KMS-11 (cell line): Measurements from ENCODE around the gene PLEKHB2.

Experiments
- H2AFZ ChIP-seq: fragments of 200-600 bp; sonication (generic); 2 replicates; pipeline ENCODE4 v1.6.1; 2016; ENCODE audit warnings: antibody characterized with exemption, mixed run types, low read depth
- H3K27ac ChIP-seq: fragments of 200-600 bp; sonication (generic); 2 replicates; pipeline ENCODE4 v1.6.1; 2016; ENCODE audit warnings: mild to moderate bottlenecking, mixed run types
- H3K27me3 ChIP-seq: fragments of 200-600 bp; sonication (generic); 2 replicates; pipeline ENCODE4 v1.6.1; 2017; ENCODE audit warnings: mild to moderate bottlenecking, low read depth, mixed run types, moderate library complexity; ENCODE audit not compliant: insufficient read depth
- H3K36me3 ChIP-seq: fragments of 200-600 bp; sonication (generic); 2 replicates; pipeline ENCODE4 v1.6.1; 2017; ENCODE audit warnings: mild to moderate bottlenecking, mixed run types; ENCODE audit not compliant: insufficient read depth
- H3K4me1 ChIP-seq: fragments of 200-600 bp; sonication (generic); 2 replicates; pipeline ENCODE4 v1.6.1; 2016; ENCODE audit warnings: mild to moderate bottlenecking, low read depth, mixed run types; ENCODE audit not compliant: poor library complexity, severe bottlenecking
- H3K4me2 ChIP-seq: fragments of 200-600 bp; sonication (generic); 2 replicates; pipeline ENCODE4 v1.7.0; 2016; ENCODE audit warnings: mild to moderate bottlenecking, mixed run types
- H3K4me3 ChIP-seq: fragments of 200-600 bp; sonication (generic); IDR thresholded peaks from 2 replicates; pipeline ENCODE4 v1.6.1; 2017; ENCODE audit warnings: low read depth, low read length, mixed read lengths; ENCODE audit not compliant: insufficient read depth
- H3K79me2 ChIP-seq: fragments of 200-600 bp; sonication (generic); 2 replicates; pipeline ENCODE4 v1.6.1; 2016; ENCODE audit warnings: low read depth, mixed run types; ENCODE audit not compliant: insufficient read depth
- H3K9ac ChIP-seq: fragments of 200-600 bp; sonication (generic); 2 replicates; pipeline ENCODE4 v1.6.1; 2016; ENCODE audit warnings: mild to moderate bottlenecking, mixed run types
- H4K20me1 ChIP-seq: fragments of 200-600 bp; sonication (generic); 2 replicates; pipeline ENCODE4 v1.6.1; 2016; ENCODE audit warnings: mild to moderate bottlenecking, mixed run types; ENCODE audit not compliant: insufficient read depth
- CTCF ChIP-seq: fragments of 200-600 bp; sonication (generic); conservative IDR thresholded peaks from 2 replicates; pipeline ENCODE4 v1.6.1; 2017; ENCODE audit warnings: low read depth, mild to moderate bottlenecking, antibody characterized with exemption, low read length, moderate library complexity, mixed read lengths

Gene PLEKHB2

GRCh38 chr2:131125195-131125757 lies 20.1 kb downstream of the PLEKHB2 start:
- no peak overlapping the region for H3K4me3 ChIP-seq
- H3K79me2 ChIP-seq = peaks cover 16% of the 10 kb centered on the region
- H4K20me1 ChIP-seq = no peaks in the 10 kb centered on the region
- no peaks in the 10 kb centered on the region for H3K27me3 ChIP-seq
- H3K4me1 ChIP-seq = no peaks in the 10 kb centered on the region
- TF ChIP-seq CTCF = no peak
- no peak overlapping the region for H2AFZ ChIP-seq
- no peak overlapping the region for H3K9ac ChIP-seq
- H3K27ac ChIP-seq = no peak overlapping the region
- peaks cover 6% of the 10 kb centered on the region; the same call in 1 of the 2 replicates for H3K36me3 ChIP-seq
- no peak overlapping the region for H3K4me2 ChIP-seq

- Histone ChIP-seq H3K9ac (no peak overlapping the region), H3K27me3 (no peaks in the 10 kb centered on the region), H3K36me3 (peaks cover 7% of the 10 kb centered on the region; the same call in 1 of the 2 replicates), H4K20me1 (no peaks in the 10 kb centered on the region), H3K4me1 (no peaks in the 10 kb centered on the region), H3K4me2 (no peak overlapping the region), H3K4me3 (no peak overlapping the region), H3K27ac (no peak overlapping the region), H2AFZ (no peak overlapping the region), H3K79me2 (peaks cover 9% of the 10 kb centered on the region; the same call in 1 of the 2 replicates)
- no peak for TF ChIP-seq CTCF
Observed at GRCh38 chr2:131126436-131126835, 21.3 kb downstream of the PLEKHB2 start.

- TF ChIP-seq CTCF = no peak
- Histone ChIP-seq H2AFZ (no peak overlapping the region), H4K20me1 (no peaks in the 10 kb centered on the region), H3K27me3 (no peaks in the 10 kb centered on the region), H3K9ac (no peak overlapping the region), H3K79me2 (peaks cover 9% of the 10 kb centered on the region; the same call in 1 of the 2 replicates), H3K4me1 (no peaks in the 10 kb centered on the region), H3K36me3 (peaks cover 7% of the 10 kb centered on the region; the same call in 1 of the 2 replicates), H3K4me3 (no peak overlapping the region), H3K4me2 (no peak overlapping the region), H3K27ac (no peak overlapping the region)
Observed at GRCh38 chr2:131127076-131127475, 21.9 kb downstream of the PLEKHB2 start.

GRCh38 chr2:131127981-131128380 lies 22.8 kb downstream of the PLEKHB2 start:
- no peaks in the 10 kb centered on the region for H3K27me3 ChIP-seq
- no peaks in the 10 kb centered on the region for H3K4me1 ChIP-seq
- no peak for TF ChIP-seq CTCF
- peaks cover 4% of the 10 kb centered on the region; the same call in 1 of the 2 replicates for H3K79me2 ChIP-seq
- no peak overlapping the region for H3K4me3 ChIP-seq
- H4K20me1 ChIP-seq = no peaks in the 10 kb centered on the region
- H3K4me2 ChIP-seq = no peak overlapping the region
- H3K36me3 ChIP-seq = peaks cover 4% of the 10 kb centered on the region; the same call in 1 of the 2 replicates
- H2AFZ ChIP-seq = no peak overlapping the region
- no peak overlapping the region for H3K27ac ChIP-seq
- H3K9ac ChIP-seq = no peak overlapping the region
